CD4-positive, alpha-beta T cell treated with Interferon gamma for 1 hour (primary cell): ENCODE results near the gene LZTFL1.
"Not testable (repeated sequence)": the region's sequence is repeated elsewhere in the genome, so short reads cannot be mapped to it uniquely, and the experiment has no call there.

Experiments
- DNase-seq: peaks from one replicate; pipeline ENCODE4 v3.0.0-alpha.2; 2020

Gene LZTFL1

DNA sequence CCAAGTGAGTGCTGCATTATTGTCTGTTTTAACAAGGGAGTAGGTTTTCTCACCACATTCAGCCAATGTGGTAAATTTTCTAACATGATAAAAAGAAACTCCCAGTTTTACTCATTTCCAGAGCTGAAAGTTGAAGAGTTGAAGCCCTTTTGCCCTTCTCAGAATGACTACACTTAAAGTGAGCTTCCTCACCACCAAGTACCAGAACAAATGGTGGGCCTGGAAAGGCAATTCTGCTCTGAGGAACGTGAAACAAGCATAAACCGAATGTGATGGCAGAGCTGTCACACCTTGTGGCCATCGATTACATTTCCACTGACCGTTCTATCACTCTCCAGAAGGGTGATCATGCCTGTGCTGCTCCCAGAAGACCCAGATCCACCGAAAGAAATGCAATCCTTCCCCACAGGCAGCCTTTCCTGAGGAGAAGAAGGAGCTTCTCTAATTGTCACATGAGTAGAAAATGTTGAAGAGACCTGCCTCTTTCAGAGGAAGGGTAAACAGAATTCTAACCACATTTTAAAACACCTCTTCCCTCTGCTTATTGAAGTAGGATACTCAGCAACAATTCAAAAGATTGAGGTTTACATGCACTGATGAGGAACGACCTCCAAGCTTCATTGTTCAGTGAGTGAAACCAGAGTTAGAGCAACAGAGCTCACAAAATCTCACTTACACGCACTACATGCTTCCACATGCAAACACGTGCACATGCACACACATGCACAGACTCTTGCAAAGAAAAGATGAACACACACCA, 23.0 kb upstream of the LZTFL1 start:
- DNase-seq, result no peak

DNA sequence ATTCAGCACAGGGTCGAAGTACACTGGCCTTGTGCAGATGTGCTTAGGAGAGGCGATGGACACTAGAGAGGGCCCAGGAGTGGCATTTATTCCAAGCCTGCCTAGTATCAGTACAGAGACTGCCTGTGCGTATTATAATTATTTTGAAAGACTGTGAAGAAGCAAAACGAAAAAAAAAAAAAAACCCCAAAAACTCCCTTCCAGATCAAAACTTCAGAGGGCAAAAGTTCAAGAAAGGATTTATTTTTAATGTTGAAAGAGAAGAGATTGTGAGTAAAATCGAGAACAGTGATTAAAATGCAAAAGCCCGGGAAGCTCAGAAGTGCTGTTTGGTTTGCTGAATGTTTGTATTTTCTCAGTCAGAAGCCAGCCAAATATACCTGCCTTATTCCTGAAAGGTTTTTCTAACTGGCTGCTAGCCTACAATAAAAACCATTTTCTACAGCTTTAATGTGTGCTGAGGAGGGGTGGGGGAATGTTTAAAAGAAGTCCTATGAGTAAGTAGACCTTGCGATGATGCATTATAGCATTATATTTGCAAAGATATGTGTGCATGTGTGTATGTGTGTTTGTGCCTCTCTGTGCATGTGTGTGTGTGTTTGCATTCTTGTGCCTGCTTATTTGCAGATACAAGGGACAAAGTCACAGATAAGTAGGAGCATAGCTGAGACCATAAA, 19.3 kb upstream of the LZTFL1 start:
- no peak for DNase-seq

DNA sequence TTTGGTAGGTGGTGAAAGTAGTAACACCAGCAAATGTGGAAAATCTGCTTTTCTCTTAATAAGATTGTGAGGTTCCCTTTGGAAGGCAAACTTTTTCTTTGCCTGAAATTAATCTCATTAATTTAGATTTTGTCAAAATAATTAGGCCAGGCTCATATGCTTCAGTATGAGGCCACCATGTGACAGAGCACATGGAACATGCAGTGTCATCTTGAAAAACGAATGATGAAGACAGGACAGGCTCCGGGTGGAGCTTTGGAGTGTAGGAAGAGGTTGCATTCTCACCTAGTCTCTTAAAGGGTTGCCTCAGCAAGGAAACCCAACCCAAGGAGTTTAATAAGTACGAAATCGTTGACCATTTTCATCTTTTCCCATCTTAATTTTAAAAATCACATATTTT, 18.6 kb upstream of the LZTFL1 start:
- DNase-seq, result no peak

DNA sequence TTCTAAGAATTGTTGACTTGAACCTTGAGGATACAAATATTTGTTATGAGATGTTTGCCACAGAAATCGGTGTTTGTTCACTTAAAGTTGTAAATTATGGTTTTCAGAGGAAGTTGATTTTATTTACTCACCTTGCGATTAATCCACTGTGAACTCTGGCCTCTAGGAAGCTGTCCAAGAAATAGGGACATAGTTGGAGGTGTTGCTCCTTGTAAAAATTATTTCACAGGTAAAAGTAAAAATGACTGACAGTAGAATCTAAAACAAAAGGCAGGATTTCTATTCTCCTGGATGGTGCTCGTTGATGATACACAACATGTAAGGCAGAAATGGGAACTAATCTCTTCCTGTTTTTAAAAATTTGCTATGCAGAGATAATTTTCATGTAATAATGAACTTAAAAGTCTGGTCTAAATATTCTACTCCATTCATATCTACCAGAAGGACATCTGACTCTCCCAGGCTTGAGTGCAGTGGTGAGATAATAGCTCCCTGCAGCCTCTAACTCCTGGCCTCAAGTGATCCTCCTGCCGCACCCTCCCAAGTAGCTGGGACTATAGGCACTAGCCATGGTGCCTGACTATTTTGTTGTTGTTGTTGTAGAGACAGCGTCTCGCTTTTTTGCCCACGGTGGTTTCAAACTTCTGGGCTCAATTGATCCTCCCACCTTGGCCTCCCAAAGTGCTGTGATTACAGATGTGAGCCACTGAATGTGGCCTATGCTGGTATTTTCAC, 17.1 kb upstream of the LZTFL1 start:
- DNase-seq, result no peak

DNA sequence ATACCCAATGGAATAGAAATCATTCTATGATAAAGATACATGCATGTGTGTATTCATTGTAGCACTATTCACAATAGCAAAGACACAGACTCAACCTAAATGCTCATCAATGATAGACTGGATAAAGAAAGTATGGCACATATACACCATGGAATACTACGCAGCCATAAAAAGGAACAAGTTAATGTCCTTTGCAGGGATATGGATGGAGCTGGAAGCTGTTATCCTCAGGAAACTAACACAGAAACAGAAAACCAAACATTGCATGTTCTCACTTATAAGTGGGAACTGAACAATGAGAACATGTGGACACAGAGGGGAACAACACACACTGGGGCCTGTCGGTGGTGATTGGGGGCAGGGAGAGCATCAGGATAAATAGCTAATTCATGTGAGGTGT, 15.1 kb upstream of the LZTFL1 start:
- not testable (repeated sequence) for DNase-seq

DNA sequence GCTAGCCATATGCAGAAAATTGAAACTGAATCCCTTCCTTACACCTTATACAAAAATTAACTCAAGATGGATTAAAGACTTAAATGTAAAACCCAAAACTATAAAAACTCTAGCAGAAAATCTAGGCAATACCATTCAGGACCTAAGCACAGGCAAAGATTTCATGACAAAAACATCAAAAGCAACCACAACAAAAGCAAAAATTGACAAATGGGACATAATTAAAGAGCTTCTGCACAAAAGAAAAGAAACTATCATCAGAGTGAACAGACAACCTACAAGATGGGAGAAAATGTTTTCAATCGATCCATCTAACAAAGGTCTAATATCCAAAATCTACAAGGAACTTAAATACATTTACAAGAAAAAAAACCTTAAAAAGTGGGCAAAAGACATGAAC, 14.4 kb upstream of the LZTFL1 start:
- not testable (repeated sequence) for DNase-seq

DNA sequence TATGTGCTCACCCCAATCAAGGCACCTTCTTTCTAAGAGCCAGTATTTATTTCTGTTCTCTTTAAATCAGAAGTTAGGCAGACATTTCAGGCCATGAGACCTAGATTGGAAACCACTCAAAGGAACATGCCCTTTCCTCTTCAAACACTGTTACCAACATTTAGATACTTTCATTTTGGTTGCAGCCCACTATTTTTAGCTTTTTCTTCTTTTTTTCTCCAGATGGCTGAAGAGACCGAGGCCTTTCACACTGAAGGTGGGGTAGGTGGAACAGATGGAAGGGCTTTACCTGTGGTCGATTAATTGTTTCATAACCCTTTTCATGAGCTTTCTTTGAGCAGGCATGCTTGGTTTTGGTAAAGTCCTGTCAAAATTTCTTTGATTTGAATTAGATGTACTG, 10.9 kb upstream of the LZTFL1 start:
- no peak for DNase-seq

DNA sequence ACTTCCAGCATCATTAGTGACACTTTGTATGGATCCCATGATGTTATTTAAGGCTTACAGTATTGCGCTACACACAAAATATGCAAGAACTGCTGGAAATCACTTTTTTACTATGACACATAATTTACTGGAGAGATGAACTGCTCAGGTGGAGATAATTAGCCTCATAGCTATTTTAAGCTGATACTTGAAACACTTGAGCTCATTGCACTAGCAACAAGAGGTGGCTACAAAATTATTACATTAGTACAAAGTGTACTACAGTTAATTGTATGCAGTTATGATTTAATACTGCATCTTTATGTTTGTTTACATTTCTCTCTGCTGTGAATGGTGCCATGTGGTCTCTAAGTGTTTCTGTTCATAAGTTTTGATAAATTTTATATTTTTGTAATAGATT, 6.5 kb upstream of the LZTFL1 start:
- DNase-seq, result no peak

DNA sequence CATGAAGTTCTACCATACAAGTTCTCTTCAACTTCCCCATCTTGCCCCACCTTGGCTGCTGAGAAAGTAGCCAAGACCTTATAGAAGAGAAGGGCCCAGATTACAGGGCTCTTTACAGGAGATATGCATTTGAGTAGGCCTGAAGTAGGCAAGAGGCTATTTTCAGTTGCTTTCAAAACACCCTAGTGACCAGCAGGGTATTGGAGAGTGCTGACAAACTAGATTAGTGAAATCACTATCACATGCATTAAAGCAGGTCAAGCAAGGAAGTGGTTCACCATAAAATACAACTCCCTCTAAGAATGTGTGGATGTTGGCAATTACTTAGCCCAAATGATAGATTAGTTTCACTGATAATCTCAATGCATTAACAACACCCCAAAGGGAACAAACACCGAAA, 2.7 kb upstream of the LZTFL1 start:
- no peak for DNase-seq

DNA sequence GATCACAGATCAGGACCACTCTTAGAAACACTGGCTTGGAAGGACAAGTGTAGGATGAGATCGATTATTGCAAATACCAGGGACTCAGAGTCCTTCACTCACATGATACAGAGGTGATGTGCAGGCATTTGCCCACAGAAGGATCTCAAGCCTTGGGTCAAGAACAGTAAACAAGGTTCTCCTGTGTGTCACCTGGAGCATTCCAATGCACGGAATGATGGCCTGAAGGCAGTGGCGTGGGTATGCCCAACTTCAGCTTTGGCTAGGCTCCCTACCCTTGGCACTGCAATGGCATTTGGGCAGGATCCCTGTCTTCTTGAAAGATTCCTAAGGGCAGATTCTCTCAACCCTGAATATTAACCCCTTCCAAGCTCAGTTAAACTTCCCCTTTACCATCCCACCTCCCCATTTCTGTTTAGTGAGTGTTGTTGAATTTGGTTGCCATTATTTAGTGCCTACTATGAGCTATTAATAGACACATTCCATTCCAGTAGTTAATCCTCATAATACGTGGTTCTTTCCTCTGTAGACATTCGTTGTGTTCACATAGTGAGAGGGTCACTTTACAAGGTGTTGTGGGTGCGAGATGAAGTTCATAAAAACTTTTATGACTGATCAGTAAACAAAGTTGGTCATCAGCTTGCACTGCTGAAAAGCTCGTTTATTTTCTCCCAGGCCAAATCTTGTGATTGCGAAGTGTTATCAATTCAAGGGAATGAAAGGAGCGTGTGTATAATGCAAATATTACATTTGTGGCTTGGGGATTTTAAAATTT, 1.1 kb upstream of the LZTFL1 start:
- no peak for DNase-seq

DNA sequence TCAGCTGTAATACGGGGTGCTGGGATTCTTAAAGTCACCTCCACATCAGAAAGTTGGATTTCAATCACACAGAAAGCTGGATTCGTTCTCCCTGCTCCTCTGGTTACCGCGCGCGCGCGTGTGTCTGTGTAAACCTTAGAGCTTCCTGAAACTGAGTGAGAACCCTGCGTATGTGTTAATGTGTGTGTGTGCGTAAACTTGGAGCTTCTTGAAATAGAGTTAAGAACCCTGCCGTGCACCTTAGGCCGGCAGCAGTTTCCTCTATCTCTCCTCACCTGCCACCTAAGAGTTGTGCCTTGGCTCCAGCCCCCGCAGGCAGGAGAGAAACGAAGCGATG, 531 bp downstream of the LZTFL1 start:
- no peak for DNase-seq

DNA sequence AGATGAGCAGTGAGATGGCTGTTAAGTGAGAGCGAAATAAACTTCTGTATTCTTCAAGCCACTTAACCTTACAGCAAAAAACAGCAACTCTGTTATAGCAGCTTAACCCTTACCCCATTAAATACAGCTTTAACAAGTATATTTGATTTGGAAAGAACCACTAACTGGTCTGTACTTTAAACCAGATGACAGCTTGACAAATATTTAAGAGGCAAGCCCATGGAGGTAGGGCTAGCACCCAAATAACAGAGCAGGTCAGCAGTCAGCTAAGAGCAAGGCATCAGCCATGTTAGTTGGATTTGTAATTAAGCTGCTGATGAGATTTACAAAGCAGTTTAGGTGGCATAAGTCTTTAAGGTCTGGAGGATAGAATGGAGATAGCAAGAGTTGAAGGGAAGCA, 3.5 kb downstream of the LZTFL1 start:
- no peak for DNase-seq

DNA sequence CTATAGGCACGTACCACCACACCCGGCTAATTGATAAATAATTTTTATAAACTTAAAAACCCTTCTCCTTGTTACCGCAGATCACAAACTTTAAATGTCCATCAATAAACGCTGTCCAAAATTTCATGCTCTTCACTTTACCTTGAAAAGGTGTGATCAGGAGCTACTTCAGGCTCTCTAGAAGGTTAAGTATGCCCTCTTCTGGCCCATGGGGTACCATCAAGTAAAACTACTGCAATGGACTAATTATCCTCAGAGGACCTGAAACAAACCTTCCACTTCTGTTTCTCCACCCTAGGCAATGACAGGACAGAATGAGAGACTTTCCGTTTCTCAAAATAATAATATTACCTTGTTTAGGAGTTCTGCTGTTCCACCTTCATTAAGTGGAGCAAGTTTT, 9.2 kb downstream of the LZTFL1 start:
- no peak for DNase-seq

DNA sequence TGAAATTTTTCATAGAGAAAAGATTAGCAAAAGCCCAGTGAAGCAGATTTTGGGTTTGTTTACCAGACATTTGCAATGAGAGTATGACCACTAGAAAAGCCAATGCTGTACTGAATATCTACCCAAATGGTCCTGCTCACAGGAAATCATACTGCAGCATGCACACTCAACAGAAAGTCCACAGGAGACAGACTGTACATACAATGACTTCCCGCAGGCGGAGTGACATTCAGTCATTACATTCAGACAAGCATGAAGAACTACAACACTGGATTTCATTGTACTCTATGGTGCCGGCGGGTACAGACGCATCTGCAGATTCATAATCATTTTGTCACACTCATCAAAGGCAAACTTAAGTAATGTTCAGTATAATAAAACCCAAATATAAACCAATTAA, 11.8 kb downstream of the LZTFL1 start:
- DNase-seq, result no peak

DNA sequence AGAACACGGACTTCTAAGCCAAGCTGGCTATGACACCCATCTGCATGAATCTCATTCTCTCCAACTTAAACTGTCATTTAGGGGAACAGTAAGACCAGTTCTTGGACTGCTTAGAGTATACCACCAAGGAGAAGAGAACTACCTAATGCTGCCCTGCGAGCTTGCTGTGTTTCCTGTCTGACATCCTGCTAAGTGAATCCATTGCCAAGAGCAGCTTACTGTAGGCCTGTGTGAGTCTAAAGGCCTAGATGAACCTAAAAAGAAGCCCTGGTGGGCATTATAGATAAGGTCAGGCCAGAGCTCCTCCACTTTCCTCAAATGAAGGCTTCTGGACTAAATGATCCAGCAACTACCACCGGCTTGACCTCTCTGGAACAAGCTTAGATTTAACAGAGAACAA, 15.0 kb downstream of the LZTFL1 start:
- DNase-seq, result no peak

DNA sequence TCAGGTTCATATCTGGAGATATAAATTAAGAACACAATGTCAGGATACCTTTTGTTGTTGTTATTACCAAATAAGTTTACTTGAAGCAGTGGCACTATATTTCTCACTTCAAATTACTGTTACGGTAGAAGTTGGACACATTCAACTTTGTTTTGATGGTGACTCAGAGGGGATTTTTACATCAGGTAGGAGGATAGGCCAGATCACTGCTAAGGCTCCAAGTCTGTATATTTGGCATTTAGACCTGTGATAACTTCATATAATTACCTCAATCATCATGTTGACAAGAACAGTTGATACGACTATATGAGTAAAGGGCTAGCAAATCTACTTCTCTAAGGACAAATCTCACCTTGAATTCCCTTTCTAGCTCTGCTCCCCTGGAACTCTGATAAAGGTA, 15.6 kb downstream of the LZTFL1 start:
- DNase-seq, result no peak

DNA sequence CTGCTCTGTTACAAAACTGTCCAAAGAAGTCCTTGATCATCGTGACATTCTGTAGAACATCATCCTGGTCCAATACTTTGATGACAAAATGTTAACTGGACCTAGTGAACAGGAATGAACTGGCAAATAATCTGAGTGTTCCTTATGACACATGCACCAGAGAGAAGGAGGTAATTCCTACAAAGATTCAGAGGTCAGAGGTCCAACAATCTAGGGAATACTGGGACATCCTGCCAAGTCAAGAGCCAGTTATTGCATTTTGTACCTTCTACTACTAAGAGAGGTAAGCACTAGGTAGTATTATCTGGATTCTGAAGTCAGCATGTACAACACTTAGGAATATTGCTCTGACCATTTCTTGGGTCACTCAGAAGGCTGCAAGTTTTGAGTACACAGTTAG, 20.8 kb downstream of the LZTFL1 start:
- no peak for DNase-seq

DNA sequence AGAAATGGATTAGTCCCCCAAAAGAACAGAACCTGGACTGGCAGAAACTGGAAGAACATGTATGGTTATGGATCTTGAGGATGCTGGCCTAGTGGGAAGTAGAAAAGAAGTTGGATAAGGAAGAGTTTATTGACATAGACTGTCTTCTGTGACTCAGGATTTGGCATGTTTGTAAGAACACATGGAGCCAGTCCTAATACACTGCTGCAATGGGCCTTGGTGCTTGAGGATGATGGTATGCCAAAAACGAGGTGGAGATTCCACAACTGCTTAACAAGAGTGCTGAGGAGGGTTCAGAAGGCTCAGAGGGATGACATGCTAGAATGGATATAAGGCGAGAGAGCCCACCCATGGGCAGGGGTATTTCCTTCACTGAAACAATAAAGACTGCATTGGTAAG, 22.4 kb downstream of the LZTFL1 start:
- DNase-seq, result no peak

DNA sequence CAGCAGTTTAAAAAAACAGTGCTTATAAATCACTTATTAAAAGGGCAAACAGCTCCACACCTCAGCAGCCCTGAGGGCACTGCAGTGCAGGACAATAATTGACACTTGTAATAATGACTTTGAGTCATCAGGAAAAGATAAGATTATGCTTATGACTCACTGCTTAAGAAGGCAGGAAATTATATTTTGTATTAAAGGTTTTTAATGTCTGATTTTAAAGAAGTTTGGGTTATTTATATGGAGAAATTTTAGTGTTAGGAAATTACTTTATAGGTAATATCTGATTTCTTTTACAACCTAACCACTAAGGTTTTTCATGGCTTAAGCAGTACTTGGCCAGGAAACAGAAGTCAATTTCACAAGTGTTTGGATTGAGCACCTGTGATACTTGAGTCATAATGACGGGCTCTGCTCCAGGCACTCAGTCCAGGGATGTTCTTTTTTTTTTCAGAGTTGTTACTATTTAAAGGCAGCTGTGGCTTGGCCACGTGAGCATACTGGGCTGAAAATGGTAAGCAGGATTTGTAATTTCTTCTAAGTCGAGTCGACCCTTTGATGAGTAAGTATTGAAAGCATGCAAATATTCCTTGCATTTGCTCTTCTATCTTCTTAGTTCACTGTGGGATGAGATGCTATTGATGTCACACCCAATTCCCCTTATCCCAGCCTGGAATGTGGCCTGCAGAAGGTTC, 23.9 kb downstream of the LZTFL1 start:
- DNase-seq, result no peak

DNA sequence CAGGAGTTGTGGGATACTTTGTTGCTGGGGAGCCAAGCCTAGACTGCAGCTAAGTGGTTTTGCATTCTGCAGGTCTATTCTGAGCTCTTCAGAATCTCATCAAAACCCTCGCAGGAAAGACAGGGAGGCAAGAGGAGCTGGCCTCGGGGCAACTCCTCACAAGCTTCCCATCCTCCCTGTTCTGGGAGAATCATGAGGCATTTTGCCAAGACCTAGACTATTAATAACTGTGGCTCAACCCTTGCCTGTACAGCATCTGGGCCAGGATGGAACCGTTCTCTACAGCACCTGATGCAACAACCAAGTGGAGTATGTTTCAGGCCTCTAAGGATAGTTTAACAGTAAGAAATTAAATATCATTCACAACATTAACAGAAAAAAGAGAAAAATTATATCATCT, 25.4 kb downstream of the LZTFL1 start:
- DNase-seq, result no peak

DNA sequence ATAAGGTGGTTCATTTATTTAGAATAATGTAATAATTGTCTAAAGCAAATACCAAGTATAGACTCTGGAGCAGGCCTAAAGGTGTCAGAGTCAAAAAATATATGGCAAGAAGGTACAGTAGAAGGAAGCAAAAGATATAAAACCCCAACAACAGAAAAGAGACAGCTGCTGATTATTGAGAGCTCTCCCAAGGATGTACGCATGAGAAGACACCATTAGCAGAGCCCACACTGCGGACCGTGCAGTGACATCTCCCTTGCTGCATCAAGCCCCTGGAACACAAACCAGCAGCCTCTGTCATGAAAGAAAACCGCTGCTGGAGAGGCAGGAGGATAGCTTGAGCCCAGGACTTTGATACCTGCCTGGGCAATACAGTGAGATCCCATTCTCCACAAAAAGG, 27.6 kb downstream of the LZTFL1 start:
- no peak for DNase-seq

DNA sequence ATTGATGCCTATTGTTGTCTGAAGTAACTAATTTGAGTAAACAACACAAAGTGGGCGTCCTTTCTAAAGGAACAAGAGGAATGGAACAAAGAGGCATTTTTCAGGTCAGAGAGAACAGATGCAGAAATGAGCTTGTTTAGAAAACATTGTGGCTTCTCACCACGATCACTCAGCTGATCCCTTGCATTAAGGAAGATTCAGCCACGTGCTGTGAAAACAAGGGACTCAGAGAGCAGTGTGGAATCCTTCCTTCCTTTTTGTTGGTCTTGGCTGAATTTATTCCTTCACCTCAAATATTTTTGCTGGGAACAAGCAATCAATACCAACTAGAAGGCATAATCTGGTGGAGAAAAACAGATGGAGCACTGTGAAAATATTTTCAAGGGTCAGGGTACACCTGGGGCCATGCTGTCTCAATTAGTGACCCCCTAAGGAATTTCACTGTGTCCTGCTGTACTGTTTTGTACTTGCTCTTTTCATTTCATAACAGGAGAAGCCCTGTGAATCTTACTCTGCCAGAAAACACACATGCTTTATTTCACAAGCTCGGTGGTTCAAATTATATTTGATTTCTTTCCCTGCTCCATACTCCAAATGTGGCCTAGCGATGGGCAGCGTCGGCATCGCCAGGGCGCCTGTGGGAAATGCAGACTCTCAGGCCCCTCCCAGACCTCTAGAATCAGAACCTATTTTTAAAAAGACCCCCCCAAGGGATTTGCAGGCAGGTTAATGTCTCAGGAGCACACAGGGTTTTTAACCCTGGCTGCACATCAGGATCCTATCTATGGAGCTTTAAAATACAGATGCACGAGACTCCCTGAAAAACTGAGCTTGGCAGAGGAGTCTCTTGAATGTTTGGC, 34.0 kb downstream of the LZTFL1 start:
- no peak for DNase-seq
